Skin of body (tissue), 2 donors: ENCODE measurements around the gene CPTP. TPM values are rescaled to one million over a fixed set of nuclear protein-coding genes. Genes with fewer than 3 reads are reported as not detected.

Source experiments
- DNase-seq: peaks from one replicate; lab custom pipeline; 2025; lab: John Stamatoyannopoulos, UW
- total RNA-seq: library from RNA; depleted of rRNA; stranded (reverse); fragments of >200 nt; gene quantifications from one replicate; pipeline ENCODE4 v1.2.3, GENCODE V29; 2014

Gene CPTP
- total RNA-seq, 1 donor from 2014 or later: 8.7 TPM

DNA sequence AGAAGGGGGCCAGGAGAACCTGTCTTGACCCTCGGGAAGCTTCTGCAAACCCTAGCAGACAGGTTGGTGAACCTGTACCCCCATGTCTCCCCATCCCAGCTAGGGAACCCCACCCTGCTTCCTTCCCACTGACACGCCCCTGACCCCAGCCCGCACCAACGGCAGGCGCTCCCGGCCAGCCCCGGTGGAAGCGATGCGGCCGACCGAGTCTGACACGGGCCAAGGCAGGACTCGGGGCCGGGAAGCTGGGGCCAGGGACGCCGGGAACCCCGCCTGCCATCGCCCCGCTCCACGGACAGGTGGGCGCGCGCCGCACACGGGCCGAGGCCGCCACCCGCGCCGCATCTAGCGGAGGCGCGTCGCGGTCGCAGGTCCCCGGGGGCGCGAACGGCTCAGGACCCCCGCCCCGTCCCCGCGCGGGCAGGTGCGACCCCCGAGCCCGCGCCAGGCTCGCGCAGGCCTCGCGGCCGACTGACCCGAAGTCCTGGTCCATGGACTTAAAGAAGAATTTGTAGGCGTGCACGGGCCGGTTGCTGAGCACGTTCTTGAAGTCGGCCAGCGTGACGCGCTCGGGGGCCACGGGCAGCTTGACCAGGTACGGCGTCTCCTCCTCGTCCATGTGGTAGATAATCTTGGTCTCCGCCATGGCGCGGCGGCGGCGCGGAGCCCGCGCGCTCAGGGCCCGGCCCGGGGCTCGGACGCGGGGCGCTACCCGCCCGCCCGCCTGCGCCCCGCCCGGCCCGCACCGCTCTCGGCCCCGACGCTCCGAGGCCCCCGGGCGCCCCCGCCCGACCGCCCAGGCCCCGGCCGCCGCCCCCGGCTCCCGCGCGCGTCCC, 24.0 kb downstream of the CPTP start:
- no peak for DNase-seq

- peak; percentile 35 for DNase-seq
Measured at GRCh38 chr1:1349256-1350012, 24.8 kb downstream of the CPTP start, which contains the start of gene DVL1. TSS of gene DVL1 (minus strand) at chr1:1349418. CDS start at chr1:1349065, 353 bp downstream.

DNA sequence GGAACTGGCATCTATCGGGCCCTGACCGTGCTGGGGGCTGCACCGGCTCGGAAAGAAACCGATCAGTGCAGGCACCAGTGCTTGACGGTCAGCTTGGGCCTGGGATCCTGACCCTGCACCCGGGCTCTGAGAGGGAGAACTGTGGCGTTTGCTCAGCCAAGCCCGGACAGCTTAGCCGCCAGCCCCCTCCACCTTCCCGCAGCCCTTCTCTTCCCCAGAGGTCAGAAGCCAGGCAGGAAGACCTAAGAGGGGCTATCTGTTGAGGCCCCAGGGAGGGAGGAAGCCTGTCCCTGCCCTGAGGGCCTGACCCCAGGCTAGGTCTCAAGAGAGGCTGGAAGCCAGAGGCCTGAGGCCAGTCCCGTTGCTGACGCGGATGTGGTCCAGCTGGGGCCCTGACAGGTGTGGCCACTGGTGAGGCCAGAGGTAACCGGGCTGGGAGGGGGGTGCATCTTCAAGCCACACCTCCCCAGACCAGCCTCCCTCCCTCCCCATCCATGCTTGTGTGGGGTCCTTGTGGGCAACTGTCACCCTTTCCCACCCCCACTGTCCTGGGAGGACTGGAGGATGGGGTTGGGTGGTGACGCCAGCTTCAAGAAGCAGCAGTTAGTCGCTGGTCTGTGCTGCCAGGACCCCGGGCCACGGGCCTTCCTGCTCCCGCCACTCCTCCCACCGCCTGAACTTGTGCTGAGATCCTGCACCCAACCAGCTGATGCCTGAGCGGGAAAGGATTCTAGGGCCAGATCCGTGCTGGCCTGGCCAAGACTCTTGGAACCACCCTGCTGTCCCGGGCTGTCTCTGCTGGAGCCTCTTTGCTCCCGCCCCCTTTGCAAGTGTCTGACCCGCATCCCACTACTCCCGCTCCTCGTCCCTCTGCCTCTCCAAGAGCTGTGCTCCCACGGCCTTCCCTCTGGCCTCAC, 27.2 kb downstream of the CPTP start:
- peak; percentile 64 for DNase-seq

DNA sequence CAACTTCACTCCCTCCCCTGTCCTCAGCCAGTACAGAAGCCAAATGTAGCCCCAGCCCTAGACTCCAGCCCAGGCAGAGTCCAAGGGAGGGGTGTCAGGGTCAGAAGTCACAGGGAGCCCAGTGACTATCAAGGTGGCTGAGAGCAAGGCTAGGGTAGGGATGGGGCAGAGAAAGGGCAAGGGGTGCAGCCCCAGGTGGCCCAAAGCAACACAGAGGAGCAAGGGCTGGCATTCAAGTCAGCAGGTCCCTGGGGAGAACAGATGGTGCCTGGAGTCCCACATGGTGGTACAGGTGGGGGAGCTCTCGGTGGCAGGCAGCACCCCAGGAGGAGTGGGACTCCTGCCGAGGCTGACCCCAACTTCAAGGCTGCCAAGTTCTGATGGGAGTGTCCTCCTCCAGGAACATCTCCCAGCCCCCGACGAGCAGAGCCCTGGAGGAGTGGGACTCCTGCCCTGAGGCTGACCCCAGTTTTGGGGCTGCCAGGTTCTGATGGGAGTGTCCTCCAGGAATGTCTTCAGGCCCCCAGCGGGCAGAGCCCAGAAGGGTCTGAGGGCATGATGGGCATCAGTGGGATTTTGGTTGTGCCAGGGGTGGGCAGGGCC, 28.3 kb downstream of the CPTP start:
- no peak for DNase-seq

DNA sequence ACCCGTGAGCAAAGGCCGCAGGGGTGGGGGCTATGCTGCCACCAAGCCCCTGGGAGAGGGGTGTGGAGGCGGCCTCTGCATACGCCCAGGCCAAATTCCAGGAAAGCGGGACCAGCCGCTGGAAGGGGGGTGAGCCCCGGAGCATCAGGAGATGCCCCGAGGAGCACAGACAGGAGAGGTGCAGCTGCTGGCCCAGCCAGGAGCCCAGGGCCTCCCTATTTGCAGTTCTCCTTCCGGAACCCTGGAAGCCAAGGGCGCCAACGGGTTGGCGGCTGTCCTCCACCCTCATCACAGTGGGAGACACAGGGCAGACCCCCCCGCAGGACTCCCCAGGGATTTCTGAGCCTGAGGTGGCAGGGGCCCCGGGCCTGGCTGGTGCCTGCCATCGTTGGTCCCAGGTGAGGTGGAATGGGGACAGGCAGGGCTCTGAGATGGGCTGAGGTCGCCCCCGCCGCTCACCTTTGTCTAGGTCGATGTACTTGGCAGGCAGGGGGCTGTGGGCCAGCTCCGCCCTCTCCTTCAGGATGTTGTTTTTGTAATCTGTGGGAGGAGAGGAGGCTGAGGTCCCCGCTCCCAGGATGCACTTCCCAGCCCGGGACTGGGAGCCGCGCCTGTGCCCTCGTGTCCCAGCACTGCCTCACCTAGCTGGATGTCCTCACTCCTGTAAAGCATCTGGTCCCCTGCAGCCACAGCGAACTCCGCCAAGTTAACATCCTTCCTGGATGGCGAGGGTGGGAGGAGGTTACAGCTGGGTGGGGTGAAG, 29.0 kb downstream of the CPTP start:
- no peak for DNase-seq

- no peak for DNase-seq
Measured at GRCh38 chr1:1354271-1355247, 30.0 kb downstream of the CPTP start.

DNA sequence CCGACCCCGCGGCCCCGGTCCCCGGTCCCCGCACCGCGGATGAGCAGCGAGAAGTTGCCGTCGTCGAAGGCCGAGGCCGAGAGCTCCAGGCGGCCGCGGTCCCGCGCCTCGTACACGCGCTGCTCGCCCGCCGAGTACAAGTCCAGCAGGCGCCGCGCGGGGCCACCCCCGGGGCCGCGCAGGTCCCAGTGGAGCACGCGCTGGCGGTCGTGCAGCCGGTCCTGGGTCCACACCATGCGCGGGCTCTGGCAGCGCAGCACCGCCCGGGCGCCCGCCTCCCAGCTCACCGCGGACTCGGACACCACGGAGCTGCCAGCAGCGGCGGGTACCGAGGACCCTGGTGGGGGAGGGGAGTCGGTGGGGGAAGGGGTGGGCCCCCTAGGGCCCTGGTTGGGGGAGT, 30.8 kb downstream of the CPTP start:
- DNase-seq: no peak

DNA sequence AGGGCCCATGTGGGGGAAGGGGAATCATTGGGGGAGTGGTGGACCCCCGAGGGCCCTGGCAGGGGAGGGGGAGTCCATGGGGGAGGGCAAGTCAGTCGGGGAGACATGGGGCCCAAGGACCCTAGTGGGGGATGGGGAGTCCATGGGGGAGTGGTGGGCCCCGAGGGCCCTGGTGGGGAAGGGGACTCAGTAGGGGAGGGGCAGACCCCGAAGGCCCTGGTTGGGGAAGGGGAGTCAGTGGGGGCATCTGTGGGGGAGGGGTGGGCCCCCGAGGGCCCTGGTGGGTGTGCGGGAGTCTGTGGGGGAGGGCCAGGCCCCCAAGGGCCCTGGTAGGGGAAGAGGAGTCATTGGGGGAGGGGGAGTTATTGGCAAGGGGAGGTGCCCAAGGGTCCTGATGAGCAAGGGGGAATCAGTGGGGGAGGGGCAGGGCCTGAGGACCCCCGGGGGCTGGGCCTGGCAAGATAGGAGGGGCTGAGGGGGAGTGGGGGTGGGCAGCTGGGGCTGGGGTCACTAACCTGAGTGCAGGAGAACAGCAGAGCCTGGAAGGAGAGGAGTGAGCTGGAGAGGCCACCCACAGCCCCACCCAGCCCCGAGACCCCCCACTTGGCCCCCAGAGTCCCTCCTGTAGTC, 31.7 kb downstream of the CPTP start:
- DNase-seq: no peak

GRCh38 chr1:1356796-1357401, 32.3 kb downstream of the CPTP start:
- DNase-seq: no peak

- DNase-seq: peak; percentile 14
Measured at GRCh38 chr1:1357871-1358432, 33.4 kb downstream of the CPTP start.

GRCh38 chr1:1358433-1359271, 34.0 kb downstream of the CPTP start, which contains the start of gene MXRA8:
TSS of gene MXRA8 (minus strand) at chr1:1358555. CDS start at chr1:1358504, 51 bp downstream.
- peak; percentile 68 for DNase-seq

GRCh38 chr1:1359308-1359663, 34.7 kb downstream of the CPTP start:
- no peak for DNase-seq

GRCh38 chr1:1359664-1360468, 35.3 kb downstream of the CPTP start:
- peak; percentile 23 for DNase-seq

DNA sequence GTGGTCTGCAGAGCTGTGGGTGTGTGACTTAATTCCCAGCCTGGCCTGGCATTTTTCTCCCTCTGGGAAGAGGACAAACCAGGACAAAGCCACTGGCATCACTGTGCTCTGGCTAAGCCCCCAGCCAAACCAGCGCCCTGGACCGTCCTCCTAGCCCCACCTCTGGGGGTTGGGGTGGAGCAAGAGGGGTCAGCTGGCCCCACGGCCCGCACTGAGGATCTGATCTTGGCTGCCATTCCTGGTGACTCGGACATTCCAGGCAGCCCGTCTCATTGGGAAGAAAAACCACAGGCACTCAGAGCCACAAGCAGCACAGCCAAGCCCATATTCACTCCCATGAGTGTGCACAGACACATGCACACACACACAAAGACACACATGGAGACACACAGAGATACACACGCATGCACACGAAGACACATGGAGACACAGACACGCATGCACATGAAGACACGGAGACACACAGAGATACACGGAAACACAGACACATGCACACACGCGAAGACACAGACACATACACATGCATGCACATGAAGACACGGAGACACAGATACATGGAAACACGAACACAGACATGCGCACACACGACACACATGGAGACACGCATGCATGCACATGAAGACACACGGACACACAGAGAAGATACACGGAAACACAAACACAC, 36.0 kb downstream of the CPTP start:
- DNase-seq: peak; percentile 39

GRCh38 chr1:1361233-1361981, 36.8 kb downstream of the CPTP start:
- no peak for DNase-seq
